Sigmoid colon (tissue), 7 donors: ENCODE results near the gene MOXD1. TPM values are rescaled to one million over a fixed set of nuclear protein-coding genes. Genes with fewer than 3 reads are reported as not detected.
"Not testable (repeated sequence)": the region's sequence is repeated elsewhere in the genome, so short reads cannot be mapped to it uniquely, and the experiment has no call there.

ENCODE experiments used
- DNase-seq: peaks from one replicate; pipeline ENCODE4 v3.0.0-alpha.2; 2019
- H3K27ac ChIP-seq, 4 donors: fragments of 200-600 bp; sonication (generic); one replicate each; pipeline ENCODE4 v1.5.1; 2016 to 2019; ENCODE audit warnings: mild to moderate bottlenecking in 1 of 4
- H3K27me3 ChIP-seq, 3 donors: fragments of 200-600 bp; sonication (generic); one replicate each; pipeline ENCODE4 v1.5.1; 2019; ENCODE audit warnings: mild to moderate bottlenecking in 1 of 3
- H3K36me3 ChIP-seq, 4 donors: fragments of 200-600 bp; sonication (generic); one replicate each; pipeline ENCODE4 v1.5.1; 2016 to 2019
- H3K4me1 ChIP-seq, 4 donors: fragments of 200-600 bp; sonication (generic); one replicate each; pipeline ENCODE4 v1.5.1; 2017 to 2019
- H3K4me3 ChIP-seq, 4 donors: fragments of 200-600 bp; sonication (generic); one replicate each; pipeline ENCODE4 v1.5.1; 2017 to 2019; ENCODE audit warnings: mild to moderate bottlenecking in 2 of 4, moderate library complexity in 1 of 4
- H3K9me3 ChIP-seq, 4 donors: fragments of 200-600 bp in 3 of 4; sonication (generic) in 3 of 4; one replicate each; pipeline versions ENCODE4 v1.5.1 to v1.6.1; 2013 to 2019
- EP300 ChIP-seq, 4 donors: sonication (generic); formaldehyde crosslinking; IDR thresholded peaks; one replicate each; pipeline ENCODE4 v1.6.1; 2017; ENCODE audit warnings: antibody characterized with exemption in 4 of 4
- POLR2A ChIP-seq, 2 donors: fragments of 450-650 bp; IDR thresholded peaks; one replicate each; pipeline ENCODE4 v1.6.1; 2016; ENCODE audit warnings: antibody characterized with exemption in 2 of 2, mild to moderate bottlenecking in 2 of 2, moderate library complexity in 2 of 2
- POLR2AphosphoS5 ChIP-seq, 4 donors: sonication (generic); formaldehyde crosslinking; IDR thresholded peaks; one replicate each; pipeline ENCODE4 v1.6.1; 2017; ENCODE audit warnings: antibody characterized with exemption in 4 of 4
- WGBS, 2 donors: extraction: QIAGEN DNeasy Blood & Tissue Kit; methylation state at CpG; one replicate each; pipeline ENCODE4 v1.1.7; 2013; 5-methylcytosine and 5-hydroxymethylcytosine counted together
- intact Hi-C: fragments of 100-400 bp; cut with DNase I; formaldehyde crosslinking; loops from one replicate; pipeline ENCODE4 v1.15.1; 2023
- polyA plus RNA-seq, 3 donors: library from polyadenylated mRNA; stranded (reverse); fragments of 200-250 nt; gene quantifications; one replicate each; pipeline ENCODE4 v1.2.3, GENCODE V29; 2013
- total RNA-seq, 4 donors: library from RNA; depleted of rRNA; stranded (reverse); fragments of >200 nt; gene quantifications; one replicate each; pipeline ENCODE4 v1.1.0, GENCODE V29; 2016
- TF ChIP-seq, protein P1 (sequence below), 4 experiments: fragments of 450-650 bp in 3 of 4; fragments of 200-600 bp in 1 of 4; IDR thresholded peaks; one replicate each; pipeline ENCODE4 v1.5.1; 2016 to 2019; ENCODE audit warnings: antibody characterized with exemption in 4 of 4, mild to moderate bottlenecking in 3 of 4, moderate library complexity in 2 of 4
- donor health status: healthy with polysubstance abuse.
- donor health status: Bipolar disorder and iron deficiency.
- donor health status: healthy.

The MOXD1 gene
- total and polyA plus RNA-seq, 7 donors, result 1.2 to 20.8 (median 9.4) TPM

DNA sequence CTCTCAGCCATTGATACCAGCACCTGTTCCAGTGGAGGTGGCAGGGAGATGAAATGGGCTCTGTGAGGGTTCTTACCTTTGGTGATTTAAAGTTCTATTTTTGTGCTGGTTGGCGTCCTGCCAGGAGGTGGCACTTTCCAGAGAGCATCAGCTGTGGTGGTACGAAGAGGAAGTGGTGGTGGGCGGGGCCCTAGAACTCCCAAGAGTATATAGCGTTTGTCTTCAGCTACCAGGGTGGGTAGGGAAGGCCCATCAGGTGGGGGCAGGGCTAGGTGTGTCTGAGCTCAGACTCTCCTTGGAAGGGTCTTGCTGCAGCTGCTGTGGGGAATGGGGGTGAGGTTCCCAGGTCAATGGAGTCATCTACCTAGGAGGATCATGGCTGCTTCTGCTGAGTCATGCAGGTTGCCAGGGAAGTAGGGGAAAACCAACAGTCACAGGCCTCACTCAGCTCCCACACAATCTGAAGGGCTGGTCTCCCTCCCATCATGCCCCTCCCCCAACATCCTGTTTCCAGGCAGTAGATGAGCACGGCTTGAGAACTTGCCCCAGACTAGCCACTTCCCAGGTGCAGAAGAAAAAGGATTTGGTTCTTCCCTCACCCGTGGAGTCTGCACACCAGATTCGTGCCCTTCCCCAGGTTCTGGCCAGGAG, 46.6 kb downstream of the MOXD1 start:
- no peaks in the 10 kb centered on the region for H3K27me3 ChIP-seq
- intact Hi-C loops, result no loop called here
- H3K4me1 ChIP-seq, result no peaks in the 10 kb centered on the region
- no peaks in the 10 kb centered on the region for H3K9me3 ChIP-seq
- no peaks in the 10 kb centered on the region for H3K36me3 ChIP-seq
- no peak for DNase-seq
- TF ChIP-seq, protein P1, sequence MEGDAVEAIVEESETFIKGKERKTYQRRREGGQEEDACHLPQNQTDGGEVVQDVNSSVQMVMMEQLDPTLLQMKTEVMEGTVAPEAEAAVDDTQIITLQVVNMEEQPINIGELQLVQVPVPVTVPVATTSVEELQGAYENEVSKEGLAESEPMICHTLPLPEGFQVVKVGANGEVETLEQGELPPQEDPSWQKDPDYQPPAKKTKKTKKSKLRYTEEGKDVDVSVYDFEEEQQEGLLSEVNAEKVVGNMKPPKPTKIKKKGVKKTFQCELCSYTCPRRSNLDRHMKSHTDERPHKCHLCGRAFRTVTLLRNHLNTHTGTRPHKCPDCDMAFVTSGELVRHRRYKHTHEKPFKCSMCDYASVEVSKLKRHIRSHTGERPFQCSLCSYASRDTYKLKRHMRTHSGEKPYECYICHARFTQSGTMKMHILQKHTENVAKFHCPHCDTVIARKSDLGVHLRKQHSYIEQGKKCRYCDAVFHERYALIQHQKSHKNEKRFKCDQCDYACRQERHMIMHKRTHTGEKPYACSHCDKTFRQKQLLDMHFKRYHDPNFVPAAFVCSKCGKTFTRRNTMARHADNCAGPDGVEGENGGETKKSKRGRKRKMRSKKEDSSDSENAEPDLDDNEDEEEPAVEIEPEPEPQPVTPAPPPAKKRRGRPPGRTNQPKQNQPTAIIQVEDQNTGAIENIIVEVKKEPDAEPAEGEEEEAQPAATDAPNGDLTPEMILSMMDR (IDR thresholded peaks at IDR 0.05), result no peak
- no peak for TF ChIP-seq POLR2AphosphoS5 (IDR thresholded peaks at IDR 0.05)
- H3K4me3 ChIP-seq, result no peak overlapping the region
- H3K27ac ChIP-seq, result no peak overlapping the region
- 51 to 71% methylated on average over 7 of the region's 7 CpGs for WGBS, 2 donors

DNA sequence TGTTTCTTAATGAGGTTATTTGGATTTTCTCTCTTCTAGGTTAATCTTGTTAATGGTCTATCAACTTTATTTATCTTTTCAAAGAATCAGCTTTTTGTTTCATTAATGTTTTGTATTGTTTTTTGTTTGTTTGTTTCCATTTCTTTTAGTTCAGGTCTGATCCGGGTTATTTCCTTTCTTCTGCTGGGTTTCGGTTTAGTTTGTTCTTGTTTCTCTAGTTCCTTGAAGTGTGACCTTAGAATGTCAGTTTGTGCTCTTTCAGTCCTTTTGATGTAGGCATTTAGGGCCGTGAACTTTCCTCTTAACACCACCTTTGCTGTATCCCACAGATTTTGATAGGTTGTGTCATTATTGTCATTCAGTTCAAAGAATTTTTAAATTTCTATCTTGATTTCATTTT, 49.3 kb downstream of the MOXD1 start:
- H3K4me3 ChIP-seq, H3K36me3 ChIP-seq, DNase-seq, H3K27me3 ChIP-seq, H3K9me3 ChIP-seq, H3K27ac ChIP-seq, intact Hi-C loops, H3K4me1 ChIP-seq: not testable (repeated sequence)
- WGBS, 2 donors, result 45 to 62% methylated on average over 3 of the region's 3 CpGs

DNA sequence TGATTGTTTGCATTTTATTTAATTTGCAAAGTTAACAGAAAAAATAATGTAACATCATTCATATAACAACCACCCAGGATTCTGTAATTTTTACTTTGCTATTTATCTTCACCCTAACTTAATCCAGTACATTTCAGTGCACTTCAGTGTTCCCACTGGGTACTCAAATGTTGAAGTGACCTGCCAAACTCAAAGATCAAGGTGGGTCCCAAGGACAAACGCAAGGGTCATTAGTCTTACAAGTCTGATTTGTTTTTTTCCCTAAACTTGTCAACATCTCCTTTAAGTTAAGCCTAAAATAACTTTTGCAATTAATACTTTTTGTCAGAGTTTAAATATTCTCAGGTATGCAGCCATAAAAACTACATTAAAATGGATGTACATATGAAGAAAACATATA, 53.0 kb downstream of the MOXD1 start:
- no peaks in the 10 kb centered on the region for H3K4me1 ChIP-seq
- H3K9me3 ChIP-seq, result peaks cover 0 to 4% (median 0%) of the 10 kb centered on the region in 4 donors
- TF ChIP-seq, protein P1 (IDR thresholded peaks at IDR 0.05), result no peak
- TF ChIP-seq POLR2AphosphoS5 (IDR thresholded peaks at IDR 0.05) (no peak), EP300 (IDR thresholded peaks at IDR 0.05) (no peak), POLR2A (IDR thresholded peaks at IDR 0.05) (no peak)
- H3K36me3 ChIP-seq, result no peaks in the 10 kb centered on the region
- DNase-seq, result no peak
- no peak overlapping the region for H3K4me3 ChIP-seq
- WGBS, 2 donors, result 74 to 83% methylated on average over 1 of the region's 1 CpG
- intact Hi-C loops, result no loop called here
- H3K27me3 ChIP-seq, result no peaks in the 10 kb centered on the region
- no peak overlapping the region for H3K27ac ChIP-seq

DNA sequence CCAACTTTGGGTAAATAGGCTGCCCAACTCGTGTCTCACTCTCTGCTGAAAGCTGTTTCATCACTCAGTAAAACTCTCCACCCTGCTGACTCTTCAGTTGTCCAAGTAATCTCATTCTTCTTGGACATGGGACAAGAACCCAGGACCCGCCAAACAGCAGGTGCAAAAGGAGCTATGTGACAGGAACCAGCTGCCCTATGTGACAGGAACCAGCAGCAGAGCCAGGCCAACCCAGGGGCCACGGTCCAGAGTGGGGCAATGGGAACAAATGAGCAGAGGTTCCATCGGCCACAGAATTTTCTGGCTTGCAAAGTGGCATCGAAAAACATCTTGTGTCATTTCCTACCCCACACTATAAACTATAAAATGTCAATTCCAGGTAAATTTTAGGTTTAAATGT, 56.5 kb downstream of the MOXD1 start:
- H3K4me3 ChIP-seq, result no peak overlapping the region
- no peaks in the 10 kb centered on the region for H3K4me1 ChIP-seq
- no peaks in the 10 kb centered on the region for H3K36me3 ChIP-seq
- H3K27me3 ChIP-seq, result no peaks in the 10 kb centered on the region
- no peak for DNase-seq
- WGBS, 2 donors, result 69 to 84% methylated on average over 5 of the region's 5 CpGs
- H3K27ac ChIP-seq, result no peak overlapping the region
- intact Hi-C loops, result no loop called here
- peaks cover 0 to 4% (median 0%) of the 10 kb centered on the region in 4 donors for H3K9me3 ChIP-seq
- TF ChIP-seq POLR2AphosphoS5 (IDR thresholded peaks at IDR 0.05), result no peak
- TF ChIP-seq, protein P1 (IDR thresholded peaks at IDR 0.05), result no peak
- TF ChIP-seq EP300 (IDR thresholded peaks at IDR 0.05), result no peak
- TF ChIP-seq POLR2A (IDR thresholded peaks at IDR 0.05), result no peak

DNA sequence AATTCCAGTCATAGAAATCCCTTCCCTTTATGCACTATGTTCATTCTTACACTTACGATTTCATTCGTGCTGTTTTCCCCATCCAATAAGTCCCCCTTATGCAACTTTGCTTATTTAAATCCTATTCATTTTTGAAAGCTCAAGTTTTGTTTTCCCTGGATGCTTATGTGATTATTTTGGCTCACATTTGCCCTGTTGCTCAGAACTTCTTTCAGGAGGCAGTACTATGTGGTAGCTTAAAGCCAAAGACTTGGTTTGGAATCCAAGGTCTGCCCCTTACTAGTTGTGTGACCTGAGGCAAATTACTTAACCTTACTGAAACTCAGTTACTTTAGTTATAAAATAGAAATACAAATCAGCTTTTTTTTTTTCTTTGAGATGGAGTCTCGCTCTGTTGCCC, 59.6 kb downstream of the MOXD1 start:
- Histone ChIP-seq H3K4me1 (no peaks in the 10 kb centered on the region), H3K4me3 (no peak overlapping the region), H3K27ac (no peak overlapping the region), H3K36me3 (no peaks in the 10 kb centered on the region), H3K27me3 (no peaks in the 10 kb centered on the region), H3K9me3 (peaks cover 0 to 4% (median 0%) of the 10 kb centered on the region in 4 donors)
- no peak for DNase-seq
- TF ChIP-seq, protein P1 (IDR thresholded peaks at IDR 0.05), result no peak
- TF ChIP-seq POLR2AphosphoS5 (IDR thresholded peaks at IDR 0.05), result no peak
- TF ChIP-seq EP300 (IDR thresholded peaks at IDR 0.05), result no peak
- no peak for TF ChIP-seq POLR2A (IDR thresholded peaks at IDR 0.05)
- 93 to 94% methylated on average over 3 of the region's 3 CpGs for WGBS, 2 donors
- intact Hi-C loops, result no loop called here
